ENCODE data around the gene SNX7. TPM values are rescaled to one million over a fixed set of nuclear protein-coding genes. Genes with fewer than 3 reads are reported as not detected.
A peak's percentile ranks its signal among the peaks of the same experiment; 100 is the strongest.

The SNX7 gene
- total RNA-seq, 1 donor from 2014 or later = 17.5 TPM

DNA sequence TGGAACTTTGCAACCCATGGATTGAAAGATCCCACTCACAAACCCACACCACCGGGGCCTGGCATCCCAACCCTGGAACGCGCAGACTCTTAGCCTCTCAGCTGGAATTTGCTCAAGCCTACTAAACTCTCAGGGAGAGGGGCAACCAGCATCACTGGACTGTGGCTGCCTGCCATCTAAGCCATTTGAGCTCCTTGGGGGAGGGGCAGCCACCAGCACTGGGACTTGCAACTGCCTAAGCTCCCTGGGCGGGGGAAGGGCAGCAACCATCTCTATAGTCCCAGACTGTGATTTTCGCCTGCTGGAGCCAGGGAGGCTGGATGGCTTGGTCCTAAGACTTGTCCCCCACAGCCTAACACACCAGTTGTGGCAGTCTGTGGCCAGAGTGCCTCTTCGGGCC is 122.3 kb downstream of the SNX7 start:
- H3K36me3 Mint-ChIP-seq (ENCODE audit: low read depth) = peaks cover 10% of the 10 kb centered on the region
- no peaks in the 10 kb centered on the region for H3K27me3 Mint-ChIP-seq (ENCODE audit: low read depth)
- peaks cover 16% of the 10 kb centered on the region for H3K9me3 Mint-ChIP-seq
- no peak overlapping the region for H3K27ac Mint-ChIP-seq (ENCODE audit: unreplicated experiment)
- H3K4me1 Mint-ChIP-seq = no peaks in the 10 kb centered on the region
- no peak overlapping the region for H3K4me3 Mint-ChIP-seq
- no peak for TF ChIP-seq CTCF (conservative IDR thresholded peaks at IDR 0.05)
- DNase-seq (ENCODE audit: low read depth, low spot score) = no peak

DNA sequence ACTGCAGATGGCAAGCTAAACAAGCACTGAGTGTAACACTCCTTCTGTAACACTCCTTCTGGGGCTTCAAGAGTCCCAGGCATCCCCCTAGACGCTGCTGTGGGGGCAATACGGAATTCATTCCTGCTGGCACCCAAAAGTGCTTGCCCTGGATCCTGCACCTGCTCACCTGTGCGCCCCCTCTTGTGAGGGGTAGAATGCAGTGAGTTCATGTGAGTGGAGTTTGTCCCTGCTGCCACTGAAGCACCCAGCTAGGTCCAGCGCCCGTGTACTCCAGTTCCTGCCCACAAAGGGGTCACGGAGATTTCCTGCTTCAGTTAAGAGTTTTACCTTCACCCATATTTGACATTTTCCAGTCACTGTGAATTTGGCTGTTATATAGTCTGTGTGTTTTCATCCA is 130.0 kb downstream of the SNX7 start:
- no peak overlapping the region for H3K27ac Mint-ChIP-seq (ENCODE audit: unreplicated experiment)
- H3K4me3 Mint-ChIP-seq = no peak overlapping the region
- H3K4me1 Mint-ChIP-seq = no peaks in the 10 kb centered on the region
- peaks cover 3% of the 10 kb centered on the region for H3K36me3 Mint-ChIP-seq (ENCODE audit: low read depth)
- TF ChIP-seq CTCF (conservative IDR thresholded peaks at IDR 0.05) = no peak
- peaks cover 7% of the 10 kb centered on the region for H3K9me3 Mint-ChIP-seq
- H3K27me3 Mint-ChIP-seq (ENCODE audit: low read depth) = peaks cover 3% of the 10 kb centered on the region
- DNase-seq (ENCODE audit: low read depth, low spot score) = no peak

GRCh38 chr1:98792123-98792522 is 130.6 kb downstream of the SNX7 start:
- no peak for DNase-seq (ENCODE audit: low read depth, low spot score)
- no peak overlapping the region for H3K4me3 Mint-ChIP-seq
- no peak for TF ChIP-seq CTCF (conservative IDR thresholded peaks at IDR 0.05)
- no peaks in the 10 kb centered on the region for H3K4me1 Mint-ChIP-seq
- peaks cover under 1% of the 10 kb centered on the region for H3K9me3 Mint-ChIP-seq
- no peaks in the 10 kb centered on the region for H3K36me3 Mint-ChIP-seq (ENCODE audit: low read depth)
- H3K27ac Mint-ChIP-seq (ENCODE audit: unreplicated experiment) = no peak overlapping the region
- H3K27me3 Mint-ChIP-seq (ENCODE audit: low read depth) = peaks cover 3% of the 10 kb centered on the region

GRCh38 chr1:98793136-98793535 is 131.6 kb downstream of the SNX7 start:
- no peaks in the 10 kb centered on the region for H3K9me3 Mint-ChIP-seq
- H3K27ac Mint-ChIP-seq (ENCODE audit: unreplicated experiment) = no peak overlapping the region
- no peak overlapping the region for H3K4me3 Mint-ChIP-seq
- no peaks in the 10 kb centered on the region for H3K36me3 Mint-ChIP-seq (ENCODE audit: low read depth)
- no peaks in the 10 kb centered on the region for H3K4me1 Mint-ChIP-seq
- peaks cover 3% of the 10 kb centered on the region for H3K27me3 Mint-ChIP-seq (ENCODE audit: low read depth)
- DNase-seq (ENCODE audit: low read depth, low spot score) = no peak
- TF ChIP-seq CTCF (conservative IDR thresholded peaks at IDR 0.05) = no peak

DNA sequence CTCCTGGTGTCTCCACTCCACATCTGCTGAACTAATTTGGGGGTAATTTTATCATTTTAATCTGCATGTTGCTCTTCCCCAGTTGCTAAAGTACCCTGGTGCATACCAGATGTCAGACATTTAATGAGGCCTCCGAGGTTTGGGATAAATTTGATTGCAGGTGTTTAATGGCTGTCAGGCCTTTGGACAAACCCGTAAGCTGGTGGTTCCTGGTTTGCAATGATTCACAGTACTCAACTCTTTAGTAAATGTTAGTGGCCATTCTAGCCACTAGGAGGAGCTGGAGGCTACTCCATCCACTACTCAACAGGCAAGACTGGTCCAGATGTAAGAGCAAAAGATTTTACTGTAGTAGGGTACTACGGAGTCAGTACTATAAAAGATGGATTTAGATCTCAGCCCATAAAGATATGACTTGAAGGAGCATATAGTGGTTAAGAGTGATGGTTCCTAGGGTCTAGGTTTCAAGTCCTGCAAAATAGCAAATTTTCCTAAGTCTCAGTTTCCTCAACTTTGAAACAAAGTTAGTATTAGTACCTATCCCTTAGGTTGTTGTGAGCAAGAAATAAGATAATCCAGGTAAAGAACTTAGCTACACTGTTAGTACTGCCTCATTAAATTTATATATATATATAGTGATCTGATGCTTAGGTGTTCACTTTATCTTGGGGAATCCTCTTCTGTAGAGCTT is 132.8 kb downstream of the SNX7 start:
- peak; percentile 24 for DNase-seq (ENCODE audit: low read depth, low spot score)
- no peaks in the 10 kb centered on the region for H3K36me3 Mint-ChIP-seq (ENCODE audit: low read depth)
- no peaks in the 10 kb centered on the region for H3K4me1 Mint-ChIP-seq
- peak; percentile 80 for TF ChIP-seq CTCF (conservative IDR thresholded peaks at IDR 0.05)
- H3K27me3 Mint-ChIP-seq (ENCODE audit: low read depth) = peaks cover 3% of the 10 kb centered on the region
- H3K9me3 Mint-ChIP-seq = peaks cover under 1% of the 10 kb centered on the region
- H3K27ac Mint-ChIP-seq (ENCODE audit: unreplicated experiment) = no peak overlapping the region
- no peak overlapping the region for H3K4me3 Mint-ChIP-seq
